ENCODE data around the gene NCOA7.
"Not testable (repeated sequence)": the region's sequence is repeated elsewhere in the genome, so short reads cannot be mapped to it uniquely, and the experiment has no call there.

The NCOA7 gene

DNA sequence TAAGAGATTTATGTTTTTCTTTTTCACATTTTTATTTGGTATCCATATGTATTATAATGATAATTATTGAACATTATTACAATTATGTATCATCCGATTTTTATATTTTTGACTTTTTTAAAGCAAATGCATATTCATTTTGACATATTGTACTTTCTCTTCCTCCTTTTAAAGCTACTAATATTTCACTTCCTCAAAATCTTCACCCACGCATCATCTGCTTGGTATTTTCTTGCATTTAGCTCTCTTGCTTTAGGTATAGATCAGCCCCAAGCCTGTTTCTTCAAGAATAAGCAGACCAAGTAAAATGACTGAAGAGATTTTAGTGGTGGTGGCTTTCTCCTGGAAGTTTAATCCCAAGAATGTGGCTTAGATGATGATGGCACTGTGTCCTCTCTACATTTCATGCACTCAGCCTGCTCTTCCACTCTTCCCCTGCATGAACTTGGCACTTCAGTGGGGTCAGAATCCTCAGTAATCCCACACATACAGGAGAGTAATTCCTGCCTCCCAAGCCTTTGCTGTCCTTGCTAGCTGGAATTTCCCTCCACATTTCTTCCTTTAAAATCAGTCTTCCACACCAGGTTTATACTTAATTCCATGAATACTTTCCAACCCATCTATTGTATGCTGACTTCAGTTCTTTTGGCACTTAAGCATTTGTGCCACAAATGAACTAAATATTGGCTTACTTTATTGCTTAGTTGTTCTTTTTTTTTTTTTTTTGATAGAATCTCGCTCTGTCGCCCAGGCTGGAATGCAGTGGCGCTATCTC is 8.2 kb downstream of the NCOA7 start:
- Histone ChIP-seq H3K27ac (ENCODE audit: low read depth, low read length) (no peak overlapping the region), H3K9me3 (ENCODE audit: control insufficient read depth in 5 of 5, low read length in 5 of 5) (no peaks in the 10 kb centered on the region), H3K4me3 (ENCODE audit: low read depth in 1 of 5, low read length in 5 of 5) (no peak overlapping the region), H3K27me3 (ENCODE audit: control insufficient read depth in 5 of 5, insufficient read depth in 4 of 5, low read length in 5 of 5) (no peaks in the 10 kb centered on the region), H3K4me1 (ENCODE audit: control insufficient read depth in 5 of 5, insufficient read depth in 5 of 5, low read length in 5 of 5) (peaks cover under 1 to 41% (median 31%) of the 10 kb centered on the region in 5 donors), H3K9ac (ENCODE audit: low read length in 5 of 5) (no peak overlapping the region), H3K36me3 (ENCODE audit: control insufficient read depth in 5 of 5, insufficient read depth in 5 of 5, low read length in 5 of 5) (peaks cover 0 to 4% (median 0%) of the 10 kb centered on the region in 5 donors)

DNA sequence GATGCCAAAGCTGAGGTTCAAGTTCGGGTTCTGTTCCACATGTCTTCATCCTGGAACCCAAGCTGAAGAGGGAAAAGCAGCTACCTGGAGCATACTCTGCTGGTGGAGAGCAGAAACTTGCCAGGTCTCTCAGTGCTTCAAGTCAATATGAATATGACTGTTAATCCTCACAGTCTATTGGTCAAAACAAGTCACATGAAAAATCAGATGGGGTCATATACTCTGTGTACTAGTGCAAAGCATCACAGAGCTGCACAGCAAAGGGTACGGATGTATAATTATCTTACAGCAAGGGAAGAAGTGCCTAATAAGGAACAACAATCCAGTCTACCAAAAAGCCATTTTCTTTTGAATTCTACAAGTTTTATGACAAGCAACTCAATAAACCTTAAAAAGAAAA is 11.6 kb downstream of the NCOA7 start:
- H3K27ac ChIP-seq (ENCODE audit: low read depth, low read length), result no peak overlapping the region

DNA sequence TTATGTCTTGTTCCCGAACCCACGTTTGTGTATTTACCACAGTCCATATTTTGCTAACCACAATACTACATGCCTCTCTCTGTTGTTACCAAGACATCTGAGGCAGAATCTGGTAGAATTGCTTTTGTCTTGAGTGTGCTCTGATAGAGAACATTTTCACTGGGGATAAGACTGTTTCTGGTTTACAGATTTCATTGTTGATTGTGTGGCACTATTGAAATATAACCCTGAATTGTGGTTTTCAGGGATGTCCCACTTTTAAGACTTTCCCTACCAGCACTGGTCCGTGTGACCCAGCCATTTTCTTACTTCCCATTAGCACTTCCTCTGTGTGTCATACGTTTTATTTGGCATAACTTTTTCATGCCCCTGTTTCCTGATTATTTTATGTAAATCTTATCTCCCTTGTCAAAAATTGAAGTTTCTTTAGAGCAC is 12.2 kb downstream of the NCOA7 start:
- H3K27ac ChIP-seq (ENCODE audit: low read depth, low read length), result no peak overlapping the region

More for the DNA sequence above, 11.6 kb downstream of the NCOA7 start:
- no peak overlapping the region for H3K9ac ChIP-seq (ENCODE audit: low read length in 5 of 5)
- H3K27me3 ChIP-seq (ENCODE audit: control insufficient read depth in 5 of 5, insufficient read depth in 4 of 5, low read length in 5 of 5), result no peaks in the 10 kb centered on the region
- no peak overlapping the region for H3K4me3 ChIP-seq (ENCODE audit: low read depth in 1 of 5, low read length in 5 of 5)
- H3K9me3 ChIP-seq (ENCODE audit: control insufficient read depth in 5 of 5, low read length in 5 of 5), result no peaks in the 10 kb centered on the region
- H3K36me3 ChIP-seq (ENCODE audit: control insufficient read depth in 5 of 5, insufficient read depth in 5 of 5, low read length in 5 of 5), result peaks cover 0 to 4% (median 0%) of the 10 kb centered on the region in 5 donors
- H3K4me1 ChIP-seq (ENCODE audit: control insufficient read depth in 5 of 5, insufficient read depth in 5 of 5, low read length in 5 of 5), result peaks cover 0 to 27% (median 11%) of the 10 kb centered on the region in 5 donors

DNA sequence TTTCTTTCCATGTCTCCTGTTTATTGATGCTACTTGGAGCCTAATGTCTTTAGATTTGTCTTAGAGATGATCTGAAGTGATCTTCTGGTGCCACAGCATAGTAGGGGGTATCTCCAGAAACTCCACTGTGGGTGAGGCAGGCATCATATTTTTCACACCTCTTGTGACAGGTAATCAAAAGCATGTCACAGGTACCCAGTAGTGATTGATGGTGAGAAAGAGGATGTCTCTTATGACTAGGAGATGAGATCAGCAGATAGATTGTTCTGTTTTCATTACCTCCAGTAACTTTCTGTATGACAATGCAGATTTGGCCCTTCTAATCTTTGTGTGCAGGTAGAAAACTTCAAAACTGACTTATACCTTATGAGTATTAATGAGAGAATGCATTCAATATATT is 13.5 kb downstream of the NCOA7 start:
- no peak overlapping the region for H3K27ac ChIP-seq (ENCODE audit: low read depth, low read length)
- no peak overlapping the region for H3K9ac ChIP-seq (ENCODE audit: low read length in 5 of 5)
- no peaks in the 10 kb centered on the region for H3K27me3 ChIP-seq (ENCODE audit: control insufficient read depth in 5 of 5, insufficient read depth in 4 of 5, low read length in 5 of 5)
- peaks cover 2 to 23% (median 13%) of the 10 kb centered on the region in 5 donors for H3K4me1 ChIP-seq (ENCODE audit: control insufficient read depth in 5 of 5, insufficient read depth in 5 of 5, low read length in 5 of 5)
- no peaks in the 10 kb centered on the region for H3K9me3 ChIP-seq (ENCODE audit: control insufficient read depth in 5 of 5, low read length in 5 of 5)
- H3K4me3 ChIP-seq (ENCODE audit: low read depth in 1 of 5, low read length in 5 of 5), result no peak overlapping the region
- peaks cover 0 to 7% (median 4%) of the 10 kb centered on the region in 5 donors for H3K36me3 ChIP-seq (ENCODE audit: control insufficient read depth in 5 of 5, insufficient read depth in 5 of 5, low read length in 5 of 5)

More for the DNA sequence above, 12.2 kb downstream of the NCOA7 start:
- Histone ChIP-seq H3K36me3 (ENCODE audit: control insufficient read depth in 5 of 5, insufficient read depth in 5 of 5, low read length in 5 of 5) (peaks cover 0 to 4% (median 1%) of the 10 kb centered on the region in 5 donors), H3K9ac (ENCODE audit: low read length in 5 of 5) (no peak overlapping the region), H3K27me3 (ENCODE audit: control insufficient read depth in 5 of 5, insufficient read depth in 4 of 5, low read length in 5 of 5) (no peaks in the 10 kb centered on the region), H3K4me1 (ENCODE audit: control insufficient read depth in 5 of 5, insufficient read depth in 5 of 5, low read length in 5 of 5) (peaks cover under 1 to 28% (median 12%) of the 10 kb centered on the region in 5 donors), H3K4me3 (ENCODE audit: low read depth in 1 of 5, low read length in 5 of 5) (no peak overlapping the region), H3K9me3 (ENCODE audit: control insufficient read depth in 5 of 5, low read length in 5 of 5) (no peaks in the 10 kb centered on the region)

DNA sequence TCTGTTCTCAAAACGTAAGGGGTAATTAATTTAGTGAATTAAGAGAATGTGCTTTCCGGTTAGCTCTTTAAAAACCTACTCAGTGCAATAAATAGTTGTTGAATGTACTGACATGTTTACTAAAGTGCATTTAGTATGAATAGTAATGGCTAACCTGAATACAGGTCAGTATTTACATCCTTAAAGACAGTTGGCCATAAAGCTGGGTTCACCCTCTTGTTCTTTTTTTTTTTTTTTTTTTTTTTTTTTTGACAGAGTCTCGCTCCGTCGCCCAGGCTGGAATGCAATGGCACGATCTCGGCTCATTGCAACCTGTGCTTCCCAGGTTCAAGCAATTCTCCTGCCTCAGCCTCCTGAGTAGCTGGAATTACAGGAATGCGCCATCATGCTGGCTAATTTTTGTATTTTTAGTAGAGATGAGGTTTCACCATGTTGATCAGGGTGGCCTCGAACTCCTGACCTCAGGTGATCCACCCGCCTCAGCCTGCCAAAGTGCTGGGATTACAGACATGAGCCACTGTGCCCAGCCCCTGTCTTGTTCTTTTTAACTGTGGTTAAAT is 14.2 kb downstream of the NCOA7 start:
- not testable (repeated sequence) for H3K27ac ChIP-seq (ENCODE audit: low read depth, low read length); H3K4me3 ChIP-seq (ENCODE audit: low read depth in 1 of 5, low read length in 5 of 5); H3K36me3 ChIP-seq (ENCODE audit: control insufficient read depth in 5 of 5, insufficient read depth in 5 of 5, low read length in 5 of 5); H3K9ac ChIP-seq (ENCODE audit: low read length in 5 of 5); H3K27me3 ChIP-seq (ENCODE audit: control insufficient read depth in 5 of 5, insufficient read depth in 4 of 5, low read length in 5 of 5); H3K9me3 ChIP-seq (ENCODE audit: control insufficient read depth in 5 of 5, low read length in 5 of 5)
- H3K4me1 ChIP-seq (ENCODE audit: control insufficient read depth in 5 of 5, insufficient read depth in 5 of 5, low read length in 5 of 5), result peaks cover 2 to 23% (median 13%) of the 10 kb centered on the region in 5 donors

DNA sequence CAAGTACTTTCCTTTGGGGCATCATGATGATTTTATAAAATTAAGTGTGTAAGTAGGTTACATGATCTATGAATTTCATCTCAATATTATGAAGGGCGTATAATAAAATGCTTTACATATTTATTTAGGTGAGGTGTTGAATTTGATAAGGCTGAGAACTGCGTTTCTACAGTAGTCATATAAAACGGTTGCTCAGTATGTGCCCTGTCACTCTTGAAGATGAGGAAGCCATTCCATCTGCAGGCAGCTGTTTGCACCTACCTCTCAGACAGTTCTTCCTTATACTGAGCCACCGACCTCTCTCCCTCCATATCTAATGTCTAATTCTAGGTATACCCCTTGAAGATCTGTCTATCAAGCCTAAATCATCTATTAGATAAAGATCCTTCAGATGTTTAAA is 16.1 kb downstream of the NCOA7 start:
- Histone ChIP-seq H3K9ac (ENCODE audit: low read length in 5 of 5) (no peak overlapping the region), H3K27me3 (ENCODE audit: control insufficient read depth in 5 of 5, insufficient read depth in 4 of 5, low read length in 5 of 5) (no peaks in the 10 kb centered on the region), H3K27ac (ENCODE audit: low read depth, low read length) (no peak overlapping the region), H3K4me3 (ENCODE audit: low read depth in 1 of 5, low read length in 5 of 5) (no peak overlapping the region), H3K36me3 (ENCODE audit: control insufficient read depth in 5 of 5, insufficient read depth in 5 of 5, low read length in 5 of 5) (peaks cover 0 to 7% (median 4%) of the 10 kb centered on the region in 5 donors), H3K9me3 (ENCODE audit: control insufficient read depth in 5 of 5, low read length in 5 of 5) (no peaks in the 10 kb centered on the region), H3K4me1 (ENCODE audit: control insufficient read depth in 5 of 5, insufficient read depth in 5 of 5, low read length in 5 of 5) (peaks cover 2 to 28% (median 15%) of the 10 kb centered on the region in 5 donors)

DNA sequence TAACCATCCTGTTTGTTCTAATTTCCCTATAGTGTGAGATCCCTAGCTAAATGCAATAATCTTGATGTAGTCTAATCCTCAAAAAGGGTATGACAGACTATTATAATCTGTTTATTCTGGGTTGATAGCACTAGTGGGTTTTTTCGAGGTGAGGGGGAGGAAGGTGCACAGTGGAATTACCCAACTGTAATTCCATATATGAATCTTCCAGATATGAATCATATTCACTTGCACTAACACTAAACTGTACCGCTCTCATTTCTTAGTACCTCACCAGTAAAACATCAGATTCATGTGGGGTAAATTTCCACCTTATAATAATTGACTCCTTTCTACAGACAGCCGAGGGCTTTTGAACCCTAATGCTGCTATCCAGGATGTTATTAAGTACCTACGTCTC is 16.5 kb downstream of the NCOA7 start:
- Histone ChIP-seq H3K9me3 (ENCODE audit: control insufficient read depth in 5 of 5, low read length in 5 of 5) (no peaks in the 10 kb centered on the region), H3K4me3 (ENCODE audit: low read depth in 1 of 5, low read length in 5 of 5) (no peak overlapping the region), H3K4me1 (ENCODE audit: control insufficient read depth in 5 of 5, insufficient read depth in 5 of 5, low read length in 5 of 5) (peaks cover 2 to 33% (median 19%) of the 10 kb centered on the region in 5 donors), H3K9ac (ENCODE audit: low read length in 5 of 5) (no peak overlapping the region), H3K36me3 (ENCODE audit: control insufficient read depth in 5 of 5, insufficient read depth in 5 of 5, low read length in 5 of 5) (peaks cover 0 to 7% (median 4%) of the 10 kb centered on the region in 5 donors), H3K27ac (ENCODE audit: low read depth, low read length) (no peak overlapping the region), H3K27me3 (ENCODE audit: control insufficient read depth in 5 of 5, insufficient read depth in 4 of 5, low read length in 5 of 5) (no peaks in the 10 kb centered on the region)

DNA sequence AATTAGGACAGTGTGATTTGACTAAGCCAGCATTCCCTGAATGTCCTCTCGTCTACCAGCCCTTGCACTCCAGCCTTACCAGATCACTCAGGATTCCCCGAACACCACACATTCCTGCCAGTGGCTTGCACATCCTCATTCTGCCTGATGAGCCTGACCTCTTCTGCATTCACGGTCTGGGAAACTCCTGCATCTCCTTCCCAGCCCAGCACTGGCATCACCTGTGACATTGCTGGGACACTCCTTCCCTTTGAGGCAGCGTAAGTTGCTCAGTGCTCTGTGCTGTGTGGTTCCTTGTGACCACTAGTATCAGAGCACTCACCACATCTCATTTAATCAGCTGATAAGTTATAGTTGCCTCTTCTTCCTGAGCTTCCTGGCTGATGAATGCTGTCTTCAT is 17.3 kb downstream of the NCOA7 start:
- Histone ChIP-seq H3K4me1 (ENCODE audit: control insufficient read depth in 5 of 5, insufficient read depth in 5 of 5, low read length in 5 of 5) (peaks cover 3 to 36% (median 24%) of the 10 kb centered on the region in 5 donors), H3K27ac (ENCODE audit: low read depth, low read length) (no peak overlapping the region), H3K9me3 (ENCODE audit: control insufficient read depth in 5 of 5, low read length in 5 of 5) (no peaks in the 10 kb centered on the region), H3K4me3 (ENCODE audit: low read depth in 1 of 5, low read length in 5 of 5) (no peak overlapping the region), H3K36me3 (ENCODE audit: control insufficient read depth in 5 of 5, insufficient read depth in 5 of 5, low read length in 5 of 5) (peaks cover 0 to 5% (median 3%) of the 10 kb centered on the region in 5 donors), H3K27me3 (ENCODE audit: control insufficient read depth in 5 of 5, insufficient read depth in 4 of 5, low read length in 5 of 5) (no peaks in the 10 kb centered on the region), H3K9ac (ENCODE audit: low read length in 5 of 5) (no peak overlapping the region)

DNA sequence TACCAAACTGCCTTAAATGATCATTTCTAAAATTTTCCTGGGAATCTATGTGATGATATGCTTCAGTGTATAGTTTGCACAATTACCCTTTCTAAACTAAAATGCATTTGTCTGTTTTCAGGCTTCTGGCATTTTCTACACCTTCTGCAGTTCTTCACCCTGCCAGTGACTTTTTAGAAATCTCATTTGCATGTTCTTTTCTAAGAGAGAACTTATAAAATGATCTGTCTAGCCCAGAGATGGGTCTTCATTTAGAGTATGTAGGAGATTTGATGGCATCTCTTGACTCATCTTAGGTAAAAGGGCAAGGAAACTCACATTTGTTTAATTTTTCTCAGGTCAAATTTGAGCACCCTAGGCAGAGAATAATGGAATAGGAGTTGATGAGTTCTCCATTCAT is 17.8 kb downstream of the NCOA7 start:
- H3K27ac ChIP-seq (ENCODE audit: low read depth, low read length), result no peak overlapping the region
- H3K4me3 ChIP-seq (ENCODE audit: low read depth in 1 of 5, low read length in 5 of 5), result no peak overlapping the region
- no peaks in the 10 kb centered on the region for H3K27me3 ChIP-seq (ENCODE audit: control insufficient read depth in 5 of 5, insufficient read depth in 4 of 5, low read length in 5 of 5)
- H3K4me1 ChIP-seq (ENCODE audit: control insufficient read depth in 5 of 5, insufficient read depth in 5 of 5, low read length in 5 of 5), result peaks cover 5 to 37% (median 21%) of the 10 kb centered on the region in 5 donors
- H3K36me3 ChIP-seq (ENCODE audit: control insufficient read depth in 5 of 5, insufficient read depth in 5 of 5, low read length in 5 of 5), result peaks cover 0 to 5% (median 3%) of the 10 kb centered on the region in 5 donors
- H3K9ac ChIP-seq (ENCODE audit: low read length in 5 of 5), result no peak overlapping the region
- no peaks in the 10 kb centered on the region for H3K9me3 ChIP-seq (ENCODE audit: control insufficient read depth in 5 of 5, low read length in 5 of 5)

DNA sequence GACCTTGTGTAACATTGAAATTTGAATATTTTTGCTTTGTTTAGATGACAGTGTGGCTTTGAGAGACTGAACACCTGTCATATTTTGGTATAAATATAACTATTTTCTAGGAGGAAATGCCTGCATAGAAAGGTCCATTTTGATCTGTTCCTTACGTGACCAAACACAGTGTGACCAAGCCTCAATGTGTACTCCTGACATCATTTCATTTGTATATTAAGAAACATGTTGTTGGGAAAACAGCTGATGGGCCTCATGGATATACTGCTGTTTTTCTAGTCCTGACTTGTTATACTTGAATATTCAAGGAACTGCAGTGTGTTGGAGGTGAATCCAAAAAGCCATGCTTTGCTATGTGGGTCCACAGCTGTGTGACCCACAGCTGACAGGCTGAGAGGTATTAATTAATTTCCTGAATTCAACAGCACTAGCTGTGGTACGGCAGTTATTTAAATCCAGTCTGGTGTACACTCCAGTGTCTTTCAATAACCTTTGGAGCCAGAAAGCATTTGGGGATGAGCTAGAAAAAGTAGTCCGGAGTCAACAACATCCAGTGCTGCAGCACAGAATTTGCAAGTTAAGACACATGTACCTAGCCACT is 18.9 kb downstream of the NCOA7 start:
- no peak overlapping the region for H3K9ac ChIP-seq (ENCODE audit: low read length in 5 of 5)
- peaks cover 5 to 38% (median 27%) of the 10 kb centered on the region in 5 donors for H3K4me1 ChIP-seq (ENCODE audit: control insufficient read depth in 5 of 5, insufficient read depth in 5 of 5, low read length in 5 of 5)
- H3K9me3 ChIP-seq (ENCODE audit: control insufficient read depth in 5 of 5, low read length in 5 of 5), result no peaks in the 10 kb centered on the region
- H3K36me3 ChIP-seq (ENCODE audit: control insufficient read depth in 5 of 5, insufficient read depth in 5 of 5, low read length in 5 of 5), result peaks cover 0 to 5% (median 3%) of the 10 kb centered on the region in 5 donors
- H3K27me3 ChIP-seq (ENCODE audit: control insufficient read depth in 5 of 5, insufficient read depth in 4 of 5, low read length in 5 of 5), result no peaks in the 10 kb centered on the region
- H3K4me3 ChIP-seq (ENCODE audit: low read depth in 1 of 5, low read length in 5 of 5), result no peak overlapping the region
- no peak overlapping the region for H3K27ac ChIP-seq (ENCODE audit: low read depth, low read length)

Data from subcutaneous abdominal adipose tissue (tissue), 5 donors.